Mucosa of descending colon (tissue), 3 donors: ENCODE data around the gene FAM181B. TPM values are rescaled to one million over a fixed set of nuclear protein-coding genes. Genes with fewer than 3 reads are reported as not detected.

Experiments
- ATAC-seq: fragments of 200-7000 bp; cut with Tn5 transposase; one replicate; pipeline ENCODE4 v1.9.1; 2020; ENCODE audit warnings: mild to moderate bottlenecking, moderate library complexity
- DNase-seq, 3 donors: peaks; one replicate each; pipeline ENCODE4 v3.0.0-alpha.2; 2020
- H3K36me3 ChIP-seq: fragments of 200-600 bp; one replicate; pipeline ENCODE4 v1.8.0; 2021; ENCODE audit warnings: low read depth, mild to moderate bottlenecking
- H3K4me1 ChIP-seq: fragments of 200-600 bp; one replicate; pipeline ENCODE4 v1.8.0; 2021; ENCODE audit warnings: low read depth, mild to moderate bottlenecking
- H3K4me3 ChIP-seq: fragments of 200-600 bp; one replicate; pipeline ENCODE4 v1.8.0; 2021; ENCODE audit warnings: mild to moderate bottlenecking
- H3K9me3 ChIP-seq: fragments of 200-600 bp; one replicate; pipeline ENCODE4 v1.8.0; 2021; ENCODE audit warnings: mild to moderate bottlenecking
- CTCF ChIP-seq: fragments of 200-600 bp; IDR thresholded peaks from one replicate; pipeline ENCODE4 v1.8.0; 2022; ENCODE audit warnings: antibody characterized with exemption, mild to moderate bottlenecking
- intact Hi-C, 2 donors: fragments of 100-400 bp; cut with DNase I in 1 of 2; cut with micrococcal nuclease in 1 of 2; formaldehyde crosslinking; loops; one replicate each; pipeline versions ENCODE4 v1.11.0 to v1.11.1; 2022; cut with DNase I, micrococcal nuclease
- total RNA-seq, 3 donors: library from RNA; stranded (reverse); fragmentation: NEBNext Ultra II Directional in 2 of 3; extraction: Animal tissue kit (Norgen Biotek cat#: 25700) in 2 of 3; gene quantifications; one replicate each; pipeline versions ENCODE4 v1.2.1 to v1.2.4, GENCODE V29; 2021 to 2023
- donor health status: DM: no; HTN: no; CAD: no; lungs with moderate emphysema.
- donor health status: DM: no; HTN: no; CAD: no.
- donor health status: DM: no; HTN: yes; CAD: no.

Gene FAM181B
- total RNA-seq, 3 donors from 2014 or later = 0.19 to 1.3 TPM; not detected in 1

GRCh38 chr11:82775218-82775617, 41.6 kb upstream of the FAM181B start:
- peaks cover 2% of the 10 kb centered on the region for H3K9me3 ChIP-seq
- no peak for TF ChIP-seq CTCF
- no peaks in the 10 kb centered on the region for H3K4me1 ChIP-seq
- H3K4me3 ChIP-seq = no peak overlapping the region
- ATAC-seq = no peak
- intact Hi-C loops = no loop called here
- no peaks in the 10 kb centered on the region for H3K36me3 ChIP-seq
- DNase-seq = no peak

GRCh38 chr11:82771781-82772180, 38.1 kb upstream of the FAM181B start:
- ATAC-seq = no peak
- H3K4me3 ChIP-seq = no peak overlapping the region
- H3K4me1 ChIP-seq = no peaks in the 10 kb centered on the region
- peaks cover 2% of the 10 kb centered on the region for H3K9me3 ChIP-seq
- H3K36me3 ChIP-seq = no peaks in the 10 kb centered on the region
- DNase-seq = no peak
- no peak for TF ChIP-seq CTCF
- intact Hi-C loops = no loop called here

GRCh38 chr11:82767123-82767522, 33.5 kb upstream of the FAM181B start:
- no peak for ATAC-seq
- H3K4me1 ChIP-seq = no peaks in the 10 kb centered on the region
- no peak overlapping the region for H3K4me3 ChIP-seq
- no peaks in the 10 kb centered on the region for H3K36me3 ChIP-seq
- no peak for TF ChIP-seq CTCF
- H3K9me3 ChIP-seq = no peaks in the 10 kb centered on the region
- intact Hi-C loops = no loop called here
- no peak for DNase-seq

GRCh38 chr11:82765466-82766034, 31.9 kb upstream of the FAM181B start:
- ATAC-seq (peak; percentile 37), DNase-seq (peak; percentile 44 to 48 (median 46))
- Histone ChIP-seq H3K9me3 (no peaks in the 10 kb centered on the region), H3K4me3 (no peak overlapping the region), H3K36me3 (no peaks in the 10 kb centered on the region), H3K4me1 (no peaks in the 10 kb centered on the region)
- TF ChIP-seq CTCF = no peak
- intact Hi-C loops = no loop called here

- intact Hi-C loops = no loop called here
- ATAC-seq = no peak
These were observed 29.5 kb upstream of the FAM181B start for GRCh38 chr11:82763167-82763566.

More at GRCh38 chr11:82763167-82763566, 29.5 kb upstream of the FAM181B start:
- H3K36me3 ChIP-seq = no peaks in the 10 kb centered on the region
- H3K4me1 ChIP-seq = no peaks in the 10 kb centered on the region
- H3K9me3 ChIP-seq = no peaks in the 10 kb centered on the region
- DNase-seq = no peak
- H3K4me3 ChIP-seq = no peak overlapping the region
- TF ChIP-seq CTCF = no peak
